Activated naive CD4-positive, alpha-beta T cell treated with anti-CD3 and anti-CD28 coated beads, Interleukin-2, amount 10 ng/mL, durations not matched to agents 7 days and 5 days (primary cell): ENCODE measurements around the gene CD46.
"Not testable (repeated sequence)": the region's sequence is repeated elsewhere in the genome, so short reads cannot be mapped to it uniquely, and the experiment has no call there.

ENCODE experiments used
- CTCF ChIA-PET: fragments of 350-600 bp; sonication (Branson Sonifier 250); formaldehyde crosslinking; loops from one replicate; lab custom pipeline; 2021; ENCODE audit warnings: antibody characterized with exemption; lab: Charles Lee
- DNase-seq: peaks from one replicate; pipeline ENCODE4 v3.0.0-alpha.2; 2020
- H3K27ac Mint-ChIP-seq: one replicate; pipeline ENCODE4 v1.8.0; 2021; ENCODE audit warnings: mild to moderate bottlenecking, moderate library complexity, mixed read lengths
- H3K27me3 Mint-ChIP-seq: one replicate; pipeline ENCODE4 v1.8.0; 2021; ENCODE audit warnings: mild to moderate bottlenecking, mixed read lengths
- H3K36me3 Mint-ChIP-seq: one replicate; pipeline ENCODE4 v1.8.0; 2021; ENCODE audit warnings: mixed read lengths
- H3K4me1 Mint-ChIP-seq: one replicate; pipeline ENCODE4 v1.8.0; 2021; ENCODE audit warnings: mixed read lengths
- H3K4me3 Mint-ChIP-seq: one replicate; pipeline ENCODE4 v1.8.0; 2021; ENCODE audit warnings: mild to moderate bottlenecking, moderate library complexity, mixed read lengths
- H3K9me3 Mint-ChIP-seq: one replicate; pipeline ENCODE4 v1.8.0; 2021; ENCODE audit warnings: mixed read lengths

Gene CD46

GRCh38 chr1:207744000-207744534, 7.8 kb upstream of the CD46 start:
- Mint-ChIP-seq H3K9me3 (no peaks in the 10 kb centered on the region), H3K27me3 (no peaks in the 10 kb centered on the region), H3K4me3 (no peak overlapping the region), H3K4me1 (peaks cover 11% of the 10 kb centered on the region), H3K27ac (no peak overlapping the region), H3K36me3 (no peaks in the 10 kb centered on the region)
- DNase-seq = no peak
- CTCF ChIA-PET = no interaction called here

GRCh38 chr1:207745285-207745684, 6.6 kb upstream of the CD46 start:
- no peaks in the 10 kb centered on the region for H3K27me3 Mint-ChIP-seq
- H3K4me1 Mint-ChIP-seq = peaks cover 22% of the 10 kb centered on the region
- H3K4me3 Mint-ChIP-seq = no peak overlapping the region
- no peak for DNase-seq
- no peak overlapping the region for H3K27ac Mint-ChIP-seq
- CTCF ChIA-PET = no interaction called here
- H3K36me3 Mint-ChIP-seq = peaks cover 1% of the 10 kb centered on the region
- no peaks in the 10 kb centered on the region for H3K9me3 Mint-ChIP-seq

GRCh38 chr1:207745839-207746767, 5.8 kb upstream of the CD46 start:
- CTCF ChIA-PET = no interaction called here
- Mint-ChIP-seq H3K27ac (no peak overlapping the region), H3K4me3 (no peak overlapping the region), H3K9me3 (no peaks in the 10 kb centered on the region), H3K27me3 (no peaks in the 10 kb centered on the region), H3K4me1 (peaks cover 30% of the 10 kb centered on the region), H3K36me3 (peaks cover 2% of the 10 kb centered on the region)
- DNase-seq = no peak

GRCh38 chr1:207747627-207748492, 4.0 kb upstream of the CD46 start:
- no peak for DNase-seq
- Mint-ChIP-seq H3K9me3 (no peaks in the 10 kb centered on the region), H3K36me3 (peaks cover 11% of the 10 kb centered on the region), H3K4me3 (no peak overlapping the region), H3K27ac (no peak overlapping the region), H3K4me1 (peaks cover 43% of the 10 kb centered on the region), H3K27me3 (no peaks in the 10 kb centered on the region)
- CTCF ChIA-PET = interaction anchor here (1.2 kb wide), 1 partner anchor 50 kb away, joined by 4 read pairs; no protein-coding TSS in a partner anchor

DNA sequence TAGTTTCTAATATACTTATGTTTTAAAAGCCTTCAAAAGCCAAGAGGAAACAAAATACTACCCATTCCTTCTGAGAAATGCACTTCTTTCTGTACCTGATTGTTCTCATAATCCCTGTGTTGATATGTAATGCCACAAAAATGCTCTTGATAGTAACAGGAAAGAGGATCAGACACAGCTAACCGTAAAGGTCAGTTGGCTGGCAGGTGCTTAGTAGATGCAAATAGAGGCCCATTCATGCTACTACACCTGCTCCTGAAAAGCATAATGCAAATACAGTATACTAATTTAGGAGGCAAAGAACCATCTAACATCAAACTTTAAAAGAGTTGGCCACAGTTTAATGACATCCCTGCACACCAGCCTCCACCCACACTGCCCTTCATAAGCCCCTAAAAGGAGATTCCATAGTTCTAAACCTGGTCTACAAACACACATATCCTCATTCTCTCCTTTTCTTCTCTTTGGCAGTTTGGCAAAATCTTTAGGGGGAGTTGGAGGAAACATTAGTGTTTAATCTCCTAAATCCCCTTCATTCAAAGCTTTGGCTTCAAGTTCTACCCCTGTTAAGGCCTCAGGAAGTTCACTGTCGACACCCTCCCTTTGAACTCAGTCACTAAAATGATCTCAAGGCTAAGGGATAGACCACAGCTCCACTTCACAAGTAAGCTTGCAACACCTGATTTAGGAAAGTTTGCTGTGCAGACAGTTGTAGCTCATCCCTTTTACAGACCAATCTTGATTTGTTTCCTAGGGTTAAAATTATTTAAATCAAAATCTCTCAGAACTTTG, 2.9 kb upstream of the CD46 start:
- CTCF ChIA-PET = interaction anchor here (1.2 kb wide), 1 partner anchor 49 kb away, joined by 4 read pairs; no protein-coding TSS in a partner anchor
- H3K4me3 Mint-ChIP-seq = peak overlapping the region; percentile 43
- H3K9me3 Mint-ChIP-seq = no peaks in the 10 kb centered on the region
- no peaks in the 10 kb centered on the region for H3K27me3 Mint-ChIP-seq
- DNase-seq = no peak
- H3K27ac Mint-ChIP-seq = peak overlapping the region; percentile 80
- H3K36me3 Mint-ChIP-seq = peaks cover 11% of the 10 kb centered on the region
- H3K4me1 Mint-ChIP-seq = peaks cover 51% of the 10 kb centered on the region

DNA sequence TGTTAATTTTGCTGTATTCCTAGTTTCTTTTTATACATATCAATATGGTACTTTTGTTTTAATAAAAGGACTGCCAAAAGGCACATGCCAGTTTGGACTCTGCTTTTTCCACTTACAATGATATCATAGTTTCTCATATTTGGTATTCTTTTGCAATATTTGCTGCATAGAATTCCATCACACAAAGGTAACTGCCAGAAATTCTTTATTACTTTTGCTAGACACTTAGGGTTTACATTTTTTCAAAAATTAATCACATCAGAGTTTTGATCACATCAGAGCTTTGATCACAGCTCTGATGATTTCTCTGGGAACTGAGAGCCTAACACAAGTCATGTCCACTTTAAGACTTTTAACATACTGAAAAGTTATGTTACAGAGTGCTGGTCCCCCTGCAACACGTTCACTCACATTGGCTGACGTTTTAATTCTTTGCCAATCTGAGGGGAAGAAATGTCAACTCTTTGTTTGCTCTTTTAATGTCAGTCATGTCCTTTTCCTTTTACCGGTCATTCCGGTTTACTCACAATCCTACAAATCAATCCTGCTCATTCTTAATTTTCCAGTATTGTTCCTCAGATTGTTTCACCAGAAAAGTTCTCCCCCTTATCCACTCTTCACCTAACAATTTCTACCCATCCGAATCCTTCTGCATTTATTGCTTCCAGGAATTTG, 1.1 kb upstream of the CD46 start:
- no peak for DNase-seq
- peaks cover 21% of the 10 kb centered on the region for H3K36me3 Mint-ChIP-seq
- H3K27ac Mint-ChIP-seq = peak overlapping the region; percentile 97
- H3K9me3 Mint-ChIP-seq = no peaks in the 10 kb centered on the region
- H3K27me3 Mint-ChIP-seq = no peaks in the 10 kb centered on the region
- CTCF ChIA-PET = interaction anchor here (1.0 kb wide), 1 partner anchor 47 kb away, joined by 4 read pairs; no protein-coding TSS in a partner anchor
- peak overlapping the region; percentile 100 for H3K4me3 Mint-ChIP-seq
- H3K4me1 Mint-ChIP-seq = peaks cover 68% of the 10 kb centered on the region

DNA sequence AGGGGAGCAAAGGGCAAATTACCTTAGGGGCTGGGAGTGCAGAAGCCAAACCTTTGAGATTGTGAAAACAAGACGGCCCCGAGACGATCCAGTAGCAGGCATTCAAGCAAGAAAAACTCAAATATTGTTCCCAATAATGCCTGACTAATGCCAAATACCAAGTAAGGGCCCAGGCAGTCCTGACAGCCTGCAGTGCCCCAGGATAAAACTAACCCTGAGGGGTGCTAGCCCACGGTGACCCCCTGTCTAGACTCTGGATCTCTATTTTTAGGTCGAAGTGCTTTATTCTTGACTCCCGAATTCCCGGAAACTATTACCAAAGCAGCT, 428 bp upstream of the CD46 start:
- not testable (repeated sequence) for H3K9me3 Mint-ChIP-seq, DNase-seq, H3K27me3 Mint-ChIP-seq
- CTCF ChIA-PET = interaction anchor here (1.0 kb wide), 1 partner anchor 46 kb away, joined by 4 read pairs; no protein-coding TSS in a partner anchor
- Mint-ChIP-seq H3K4me3 (peak overlapping the region; percentile 100), H3K4me1 (peaks cover 75% of the 10 kb centered on the region), H3K36me3 (peaks cover 28% of the 10 kb centered on the region), H3K27ac (peak overlapping the region; percentile 97)

DNA sequence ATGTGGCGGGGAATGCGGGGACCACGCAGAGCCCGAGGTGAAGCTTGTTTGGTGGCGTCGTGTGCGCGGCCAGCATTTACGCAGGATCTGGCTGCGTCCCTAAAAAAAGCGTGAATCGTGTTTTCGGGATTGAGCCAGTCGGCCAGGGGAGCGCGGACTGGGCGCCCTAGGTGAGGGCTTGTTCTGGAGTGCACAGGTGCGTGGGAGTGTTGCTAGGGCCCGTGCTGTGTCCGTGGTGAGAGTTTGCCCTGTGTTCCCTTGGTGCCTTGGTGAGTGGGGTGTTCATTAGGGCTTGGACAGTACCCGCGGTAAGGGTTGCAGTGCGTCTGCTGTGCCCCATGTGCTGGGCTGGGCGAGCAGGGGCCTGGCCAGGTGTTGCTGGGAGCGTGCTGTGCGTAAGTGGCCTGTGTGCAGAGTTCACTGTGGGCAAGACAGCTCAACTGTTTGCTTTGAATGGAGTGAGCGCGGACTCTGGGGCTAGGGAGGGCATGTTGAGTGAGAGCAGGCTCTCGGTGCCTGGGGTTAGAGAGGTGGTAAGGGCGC, 673 bp downstream of the CD46 start:
- no peaks in the 10 kb centered on the region for H3K9me3 Mint-ChIP-seq
- peak overlapping the region; percentile 97 for H3K27ac Mint-ChIP-seq
- H3K36me3 Mint-ChIP-seq = peaks cover 38% of the 10 kb centered on the region
- peaks cover 81% of the 10 kb centered on the region for H3K4me1 Mint-ChIP-seq
- peak overlapping the region; percentile 100 for H3K4me3 Mint-ChIP-seq
- no peaks in the 10 kb centered on the region for H3K27me3 Mint-ChIP-seq
- CTCF ChIA-PET = interaction anchor here (1.2 kb wide), 1 partner anchor 45 kb away, joined by 4 read pairs; no protein-coding TSS in a partner anchor
- DNase-seq = peak; percentile 41

DNA sequence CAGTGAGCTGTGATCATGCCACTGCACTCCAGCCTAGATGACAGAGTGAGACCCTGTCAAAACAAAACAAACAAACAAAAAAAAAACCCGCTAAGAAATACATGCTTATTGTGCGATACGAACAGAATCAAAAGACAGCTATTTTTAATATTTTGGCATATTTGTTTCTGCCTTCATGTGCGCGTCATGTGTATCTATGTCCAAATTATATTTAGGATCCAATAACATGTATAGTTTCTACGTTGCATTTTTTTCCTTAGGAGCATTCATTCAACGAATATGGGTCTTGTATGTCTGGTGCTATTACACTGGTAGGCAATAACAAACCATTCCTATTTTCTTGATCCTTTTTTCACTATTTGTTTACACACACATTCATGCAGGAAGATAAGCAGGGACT, 1.8 kb downstream of the CD46 start:
- Mint-ChIP-seq H3K4me1 (peaks cover 81% of the 10 kb centered on the region), H3K27me3 (no peaks in the 10 kb centered on the region), H3K9me3 (no peaks in the 10 kb centered on the region), H3K36me3 (peaks cover 48% of the 10 kb centered on the region), H3K27ac (no peak overlapping the region), H3K4me3 (peak overlapping the region; percentile 100)
- no peak for DNase-seq
- CTCF ChIA-PET = interaction anchor here (1.2 kb wide), 1 partner anchor 44 kb away, joined by 4 read pairs; no protein-coding TSS in a partner anchor

DNA sequence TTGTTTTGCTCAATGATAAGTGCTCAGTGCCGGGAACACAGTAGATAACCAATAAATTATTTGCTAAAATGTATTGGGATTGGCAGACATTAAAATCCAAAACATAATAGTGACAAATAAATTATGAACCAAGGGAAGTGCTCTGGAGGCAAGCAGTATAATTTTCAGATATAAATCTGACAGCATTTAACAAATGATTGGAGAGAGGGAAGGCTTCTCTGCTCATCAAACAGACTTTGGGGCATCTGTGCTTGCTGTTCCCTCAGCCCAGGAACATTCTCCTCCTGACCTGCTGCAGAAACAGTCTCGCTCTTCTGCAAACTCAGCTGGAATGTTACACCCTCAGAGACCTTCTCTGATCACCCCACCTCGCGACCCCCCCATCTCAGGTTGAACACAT, 2.2 kb downstream of the CD46 start:
- H3K27me3 Mint-ChIP-seq = no peaks in the 10 kb centered on the region
- no peak overlapping the region for H3K27ac Mint-ChIP-seq
- peak overlapping the region; percentile 100 for H3K4me3 Mint-ChIP-seq
- CTCF ChIA-PET = no interaction called here
- DNase-seq = no peak
- H3K36me3 Mint-ChIP-seq = peaks cover 51% of the 10 kb centered on the region
- no peaks in the 10 kb centered on the region for H3K9me3 Mint-ChIP-seq
- H3K4me1 Mint-ChIP-seq = peaks cover 77% of the 10 kb centered on the region

DNA sequence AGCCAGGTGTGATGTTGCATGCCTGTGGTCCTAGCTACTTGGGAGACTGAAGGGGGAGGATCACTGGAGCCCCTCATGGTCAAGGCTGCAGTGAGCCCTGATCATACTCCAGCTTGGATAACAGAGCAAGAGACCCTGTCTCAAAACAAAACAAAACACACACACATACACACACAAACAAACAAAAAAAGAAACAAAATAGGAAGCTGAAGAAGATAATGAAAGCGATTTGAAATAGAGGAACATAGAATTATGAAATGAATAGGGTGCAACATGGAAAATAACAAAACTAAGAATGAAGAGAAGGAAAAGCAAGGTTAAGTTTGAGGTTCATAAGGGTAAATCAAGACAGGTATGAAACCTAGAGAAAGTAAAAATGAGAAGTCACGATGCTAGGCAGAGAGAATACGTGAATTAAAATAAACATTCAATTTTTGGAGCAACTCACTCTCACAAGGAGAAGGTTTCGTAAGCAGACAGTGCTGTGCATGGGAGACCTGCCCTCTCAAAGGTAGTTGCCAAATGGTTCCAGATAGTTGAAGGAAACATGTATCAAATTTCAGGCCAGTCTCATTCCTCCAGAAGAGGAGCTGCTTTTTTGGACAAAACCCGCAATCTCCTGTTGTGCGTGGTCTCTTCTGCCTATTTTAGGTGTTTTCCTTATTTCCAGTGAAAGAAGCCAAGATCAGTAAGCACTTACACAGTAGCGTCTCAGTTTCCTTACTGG, 3.3 kb downstream of the CD46 start:
- H3K4me3 Mint-ChIP-seq = no peak overlapping the region

More for the DNA sequence above, 3.3 kb downstream of the CD46 start:
- CTCF ChIA-PET = interaction anchor here (1.0 kb wide), 1 partner anchor 42 kb away, joined by 6 read pairs; no protein-coding TSS in a partner anchor
- H3K9me3 Mint-ChIP-seq = no peaks in the 10 kb centered on the region
- H3K4me1 Mint-ChIP-seq = peaks cover 67% of the 10 kb centered on the region
- DNase-seq = no peak
- H3K27ac Mint-ChIP-seq = peak overlapping the region; percentile 71
- H3K36me3 Mint-ChIP-seq = peaks cover 55% of the 10 kb centered on the region
- no peaks in the 10 kb centered on the region for H3K27me3 Mint-ChIP-seq
